HEK293T (cell line): ENCODE measurements around the gene FBXO9.
"Not testable (repeated sequence)": the region's sequence is repeated elsewhere in the genome, so short reads cannot be mapped to it uniquely, and the experiment has no call there.

ENCODE experiments used
- CTCF ChIA-PET: fragments of 350-600 bp; formaldehyde crosslinking; extraction: SDS; loops from one replicate; lab custom pipeline; 2021; ENCODE audit warnings: antibody characterized with exemption, inconsistent platforms; lab: Yijun Ruan, JAX
- POLR2A ChIA-PET: fragments of 350-600 bp; formaldehyde crosslinking; extraction: SDS; loops from one replicate; lab custom pipeline; 2020; ENCODE audit warnings: antibody characterized with exemption, inconsistent platforms; lab: Yijun Ruan, JAX
- DNase-seq: peaks from one replicate; pipeline ENCODE4 v3.0.0; 2012; ENCODE audit warnings: mixed read lengths; ENCODE audit errors: extremely low spot score
- ARNT ChIP-seq: fragments of 450-650 bp; IDR thresholded peaks from 2 replicates; pipeline ENCODE4 v1.6.1; 2017; ENCODE audit warnings: mild to moderate bottlenecking
- BHLHE40 ChIP-seq: fragments of 450-650 bp; IDR thresholded peaks from 2 replicates; pipeline ENCODE4 v1.6.1; 2016; ENCODE audit warnings: mild to moderate bottlenecking, moderate library complexity, borderline replicate concordance
- CTBP1 ChIP-seq: fragments of 450-650 bp; IDR thresholded peaks from 2 replicates; pipeline ENCODE4 v1.6.1; 2016; ENCODE audit warnings: borderline replicate concordance
- ELF4 ChIP-seq: fragments of 450-650 bp; IDR thresholded peaks from 2 replicates; pipeline ENCODE4 v1.6.1; 2017; ENCODE audit warnings: antibody characterized with exemption
- FOXA1 ChIP-seq: fragments of 450-650 bp; IDR thresholded peaks from 2 replicates; pipeline ENCODE4 v1.6.1; 2016; ENCODE audit warnings: mild to moderate bottlenecking
- FOXK2 ChIP-seq: fragments of 450-650 bp; IDR thresholded peaks from 2 replicates; pipeline ENCODE4 v1.6.1; 2016; ENCODE audit warnings: mild to moderate bottlenecking
- FOXM1 ChIP-seq: fragments of 450-650 bp; IDR thresholded peaks from 2 replicates; pipeline ENCODE4 v1.6.1; 2017; ENCODE audit warnings: mild to moderate bottlenecking, borderline replicate concordance
- HDGF ChIP-seq: fragments of 450-650 bp; IDR thresholded peaks from 2 replicates; pipeline ENCODE4 v1.6.1; 2017; ENCODE audit warnings: antibody characterized with exemption, borderline replicate concordance
- L3MBTL2 ChIP-seq: fragments of 450-650 bp; conservative IDR thresholded peaks from 2 replicates; pipeline ENCODE4 v1.6.1; 2016; ENCODE audit warnings: mild to moderate bottlenecking
- LEF1 ChIP-seq: fragments of 450-650 bp; IDR thresholded peaks from 2 replicates; pipeline ENCODE4 v1.6.1; 2017; ENCODE audit warnings: mild to moderate bottlenecking, borderline replicate concordance
- NFRKB ChIP-seq: fragments of 450-650 bp; IDR thresholded peaks from 2 replicates; pipeline ENCODE4 v1.6.1; 2016; ENCODE audit warnings: mild to moderate bottlenecking, moderate library complexity
- PKNOX1 ChIP-seq: fragments of 450-650 bp; IDR thresholded peaks from 2 replicates; pipeline ENCODE4 v1.6.1; 2016
- SP1 ChIP-seq: fragments of 450-650 bp; IDR thresholded peaks from 2 replicates; pipeline ENCODE4 v1.6.1; 2017
- SUZ12 ChIP-seq: fragments of 450-650 bp; IDR thresholded peaks from 2 replicates; pipeline ENCODE4 v1.6.1; 2016; ENCODE audit warnings: mild to moderate bottlenecking
- TARDBP ChIP-seq: fragments of 450-650 bp; IDR thresholded peaks from 2 replicates; pipeline ENCODE4 v1.6.1; 2016
- ZNF384 ChIP-seq: fragments of 450-650 bp; IDR thresholded peaks from 2 replicates; pipeline ENCODE4 v1.6.1; 2016

Gene FBXO9

GRCh38 chr6:53059648-53060589 is 5.3 kb upstream of the FBXO9 start:
- no peak for DNase-seq
- POLR2A ChIA-PET, result no interaction called here
- TF ChIP-seq CTBP1, result no peak
- no peak for TF ChIP-seq SP1
- TF ChIP-seq TARDBP, result no peak
- no peak for TF ChIP-seq ARNT
- no peak for TF ChIP-seq L3MBTL2
- TF ChIP-seq FOXA1, result no peak
- TF ChIP-seq FOXM1, result no peak
- CTCF ChIA-PET, result no interaction called here

- POLR2A ChIA-PET, result no interaction called here
- no peak for TF ChIP-seq ZNF384
- peak; percentile 58 for TF ChIP-seq PKNOX1
- CTCF ChIA-PET, result interaction anchor here (1.2 kb wide), 1 partner anchor 337 kb away, joined by 3 read pairs; no protein-coding TSS in a partner anchor
- no peak for DNase-seq
Observed at GRCh38 chr6:53062169-53062539, 3.0 kb upstream of the FBXO9 start.

- POLR2A ChIA-PET, CTCF ChIA-PET, DNase-seq: not testable (repeated sequence)
Observed at GRCh38 chr6:53064255-53064654, 949 bp upstream of the FBXO9 start.

- TF ChIP-seq CTBP1 (no peak), SUZ12 (0 out of 2 replicates have a peak, but pooled peaks have one; percentile 61)
- ChIA-PET POLR2A (interaction anchor here (0.6 to 2.3 kb wide), 4 partner anchors 16 to 70 kb away, joined by 3 to 17 read pairs (median 6); partner anchors contain the start of gene GSTA4), CTCF (no interaction called here)
- DNase-seq, result peak; percentile 86
Observed at GRCh38 chr6:53064726-53065265, 408 bp upstream of the FBXO9 start.

GRCh38 chr6:53066077-53066417 is 843 bp downstream of the FBXO9 start:
- no peak for TF ChIP-seq CTBP1
- no peak for TF ChIP-seq SUZ12
- no peak for TF ChIP-seq ZNF384
- no peak for TF ChIP-seq TARDBP
- no peak for TF ChIP-seq L3MBTL2
- TF ChIP-seq ARNT, result no peak
- TF ChIP-seq HDGF, result no peak
- TF ChIP-seq BHLHE40, result no peak
- no peak for TF ChIP-seq NFRKB
- no peak for TF ChIP-seq LEF1
- TF ChIP-seq FOXK2, result no peak
- TF ChIP-seq FOXA1, result no peak
- TF ChIP-seq FOXM1, result no peak
- no peak for TF ChIP-seq PKNOX1
- ChIA-PET CTCF (interaction anchor here (0.6 to 0.9 kb wide), 4 partner anchors 48 to 928 kb away, joined by 3 to 5 read pairs (median 4); no protein-coding TSS in a partner anchor), POLR2A (interaction anchor here (1.3 to 2.3 kb wide), 5 partner anchors 10 to 72 kb away, joined by 3 to 17 read pairs (median 6); partner anchors contain the start of gene GSTA4)
- peak; percentile 31 for DNase-seq

- CTCF ChIA-PET, result interaction anchor here (0.6 to 0.9 kb wide), 4 partner anchors 47 to 124 kb away, joined by 3 to 5 read pairs (median 3); no protein-coding TSS in a partner anchor
- no peak for DNase-seq
- TF ChIP-seq FOXK2 (no peak), PKNOX1 (no peak), ELF4 (no peak), TARDBP (no peak), SP1 (no peak), ARNT (no peak), HDGF (no peak), BHLHE40 (no peak)
- POLR2A ChIA-PET, result interaction anchor here (1.9 to 2.3 kb wide), 3 partner anchors 11 to 73 kb away, joined by 6 to 17 read pairs (median 8); partner anchors contain the start of gene GSTA4
Observed at GRCh38 chr6:53066874-53067706, 1.9 kb downstream of the FBXO9 start.
